Hematopoietic multipotent progenitor cell treated with erythropoietin and hydrocortisone succinate and interleukin-3 and kit ligand, for 15 days (in vitro differentiated cells): Measurements from ENCODE around the gene USP8.
"Not testable (repeated sequence)": the region's sequence is repeated elsewhere in the genome, so short reads cannot be mapped to it uniquely, and the experiment has no call there.

ENCODE experiments used
- DNase-seq: peaks from one replicate; pipeline ENCODE4 v3.0.0-alpha.2; 2015; ENCODE audit warnings: low spot score

The USP8 gene

DNA sequence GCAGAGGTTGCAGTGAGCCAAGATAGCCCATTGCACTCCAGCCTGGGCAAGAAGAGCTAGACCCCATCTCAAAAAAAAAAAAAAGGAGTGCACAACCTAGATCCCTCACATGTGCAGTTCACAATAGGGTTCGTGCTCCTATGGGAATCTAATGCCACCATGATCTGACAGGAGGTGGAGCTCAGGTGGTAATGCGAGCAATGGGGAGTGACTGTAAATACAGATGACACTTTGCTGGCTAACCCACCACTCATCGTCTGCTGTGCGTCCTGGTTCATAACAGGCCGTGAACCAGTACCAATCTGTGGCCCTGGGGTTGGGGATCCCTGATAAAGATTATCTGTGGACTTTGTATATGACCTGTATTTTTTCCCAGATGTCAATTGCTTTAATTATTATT lies 16.7 kb downstream of the USP8 start:
- DNase-seq, result no peak

DNA sequence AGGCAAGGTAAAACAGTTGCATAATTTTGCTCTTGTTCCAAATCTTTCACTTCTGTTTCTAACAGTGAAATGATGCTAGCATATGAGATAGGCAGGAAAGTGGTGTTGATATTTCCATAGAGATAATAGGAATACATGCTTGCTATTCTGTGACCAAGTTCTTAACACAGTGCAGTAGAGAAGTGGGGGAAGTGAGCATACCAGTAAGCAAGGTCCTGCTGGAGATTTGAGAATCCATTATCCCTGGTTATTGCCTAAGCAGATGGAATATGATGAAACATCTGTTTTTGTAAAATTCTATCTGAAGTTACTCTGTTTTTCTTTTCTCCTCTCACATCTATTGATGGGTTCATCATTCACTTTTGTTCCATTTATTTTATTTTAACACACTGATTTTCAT lies 28.7 kb downstream of the USP8 start:
- no peak for DNase-seq

DNA sequence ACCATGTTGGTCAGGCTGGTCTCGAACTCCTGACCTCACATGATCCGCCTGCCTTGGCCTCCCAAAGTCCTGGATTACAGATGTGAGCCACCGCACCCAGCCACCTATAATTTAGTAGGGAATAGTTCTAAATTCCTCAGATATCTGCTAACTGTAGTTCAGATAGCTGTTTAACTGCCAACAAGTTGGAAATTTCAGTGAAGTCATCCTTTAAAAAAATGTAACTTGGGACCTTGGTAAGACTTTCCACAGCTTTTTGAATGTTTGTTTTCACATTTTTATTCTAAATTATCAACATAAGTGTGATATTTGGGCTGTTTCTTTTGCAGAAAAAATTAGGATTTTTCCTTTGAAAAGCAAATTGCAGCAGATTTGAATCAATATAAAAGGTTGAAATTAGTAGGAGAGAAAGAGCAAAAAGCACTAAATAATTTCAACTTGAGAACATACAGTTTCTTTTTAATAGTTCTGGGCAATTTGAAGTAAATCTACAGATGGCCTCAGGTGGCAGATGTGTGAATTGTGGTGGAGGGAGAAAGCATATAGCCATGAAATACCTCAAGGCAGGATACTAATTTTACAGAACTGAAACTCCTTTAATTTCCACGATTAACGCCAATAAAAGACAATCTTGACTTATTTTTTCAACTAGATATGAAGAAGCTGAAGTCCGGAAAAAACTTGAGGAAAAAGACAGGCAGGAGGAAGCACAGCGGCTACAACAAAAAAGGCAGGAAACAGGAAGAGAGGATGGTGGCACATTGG lies 34.3 kb downstream of the USP8 start:
- DNase-seq, result no peak

DNA sequence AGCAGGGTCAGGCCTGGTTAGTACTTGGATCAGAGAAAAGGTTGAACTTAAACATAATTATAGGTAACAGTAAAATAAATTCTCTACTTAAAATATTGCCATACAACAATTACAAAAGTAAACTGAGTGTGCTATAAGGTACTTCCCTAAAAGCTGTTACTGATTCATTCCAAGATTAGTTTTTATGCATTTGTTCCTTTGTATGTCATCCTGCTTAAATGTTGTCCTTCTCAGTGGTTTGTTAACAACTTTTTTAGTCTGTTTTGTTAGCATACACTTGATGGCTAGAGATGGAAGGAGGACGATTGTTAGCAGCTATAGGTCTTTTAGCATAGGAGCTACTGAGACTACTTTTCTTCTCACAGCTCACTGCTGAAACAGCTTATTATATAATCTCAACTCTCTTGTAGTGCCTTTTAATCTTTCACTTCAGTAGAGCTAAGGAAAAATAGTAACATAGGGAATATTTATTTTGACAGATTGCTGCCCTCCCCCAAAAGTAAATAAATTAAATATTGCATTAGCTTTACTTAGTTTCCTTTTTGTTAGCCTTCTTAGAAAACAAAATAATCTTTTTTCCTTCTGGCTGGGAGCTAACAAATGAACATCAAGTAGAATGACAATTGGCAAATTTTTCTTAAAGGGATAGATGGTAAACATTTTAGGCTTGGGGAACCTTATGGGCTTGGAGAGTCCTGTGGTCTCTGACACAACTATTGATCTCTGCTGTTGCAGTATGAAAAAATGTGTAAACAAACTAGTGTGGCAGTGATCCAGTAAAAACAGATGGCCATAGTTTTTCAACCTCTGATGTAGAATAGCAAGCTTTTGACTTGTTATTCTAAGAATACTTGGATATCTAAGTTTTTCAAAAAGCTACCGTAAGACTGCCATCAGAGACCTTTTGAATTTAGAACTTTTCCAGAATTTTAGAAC lies 39.5 kb downstream of the USP8 start:
- DNase-seq, result no peak

- no peak for DNase-seq
Observed at GRCh38 chr15:50471072-50471471, 46.9 kb downstream of the USP8 start.

GRCh38 chr15:50476143-50476542 lies 51.9 kb downstream of the USP8 start:
- no peak for DNase-seq

GRCh38 chr15:50484781-50485180 lies 60.6 kb downstream of the USP8 start:
- DNase-seq, result no peak

DNA sequence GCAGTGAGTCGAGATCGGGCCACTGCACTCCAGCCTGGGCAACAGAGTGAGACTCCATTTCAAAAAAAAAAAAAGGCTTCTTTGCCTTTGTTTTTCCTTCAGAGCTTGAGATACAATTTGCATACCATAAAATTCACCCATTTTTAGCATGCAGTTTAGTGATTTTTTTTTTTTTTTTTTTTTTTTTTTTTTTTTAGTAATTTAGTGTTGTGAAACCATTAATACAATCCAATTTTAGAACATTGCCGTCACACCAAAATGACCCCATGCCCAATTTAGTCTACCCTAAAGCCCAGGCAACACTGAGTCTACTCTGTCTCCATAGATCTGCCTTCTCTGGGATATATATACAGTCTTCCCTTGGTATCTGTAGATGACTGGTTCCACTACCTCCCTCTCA lies 61.2 kb downstream of the USP8 start:
- no peak for DNase-seq

DNA sequence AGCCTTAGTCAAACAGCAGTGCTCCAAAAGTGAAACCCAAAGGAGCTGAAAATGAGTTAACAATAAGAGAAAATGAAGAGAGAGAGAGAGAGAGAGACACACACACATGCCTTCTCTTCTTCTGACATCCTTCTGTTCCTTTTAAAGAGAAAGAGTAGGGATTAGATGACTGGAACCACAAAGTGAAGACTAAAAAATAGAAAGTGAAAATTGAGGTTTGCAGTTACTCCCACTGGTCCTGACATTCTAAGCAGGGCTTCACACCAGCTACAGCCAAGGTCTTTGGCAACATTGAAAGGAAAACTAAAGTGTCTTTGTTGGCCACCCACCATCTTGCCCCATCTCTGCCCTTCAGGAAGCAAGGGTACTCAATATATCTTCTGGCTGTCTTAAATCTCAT lies 63.1 kb downstream of the USP8 start:
- no peak for DNase-seq

- DNase-seq, result no peak
Observed at GRCh38 chr15:50493625-50494024, 69.4 kb downstream of the USP8 start.

GRCh38 chr15:50494547-50494946 lies 70.3 kb downstream of the USP8 start:
- not testable (repeated sequence) for DNase-seq

GRCh38 chr15:50496692-50497091 lies 72.5 kb downstream of the USP8 start:
- no peak for DNase-seq

DNA sequence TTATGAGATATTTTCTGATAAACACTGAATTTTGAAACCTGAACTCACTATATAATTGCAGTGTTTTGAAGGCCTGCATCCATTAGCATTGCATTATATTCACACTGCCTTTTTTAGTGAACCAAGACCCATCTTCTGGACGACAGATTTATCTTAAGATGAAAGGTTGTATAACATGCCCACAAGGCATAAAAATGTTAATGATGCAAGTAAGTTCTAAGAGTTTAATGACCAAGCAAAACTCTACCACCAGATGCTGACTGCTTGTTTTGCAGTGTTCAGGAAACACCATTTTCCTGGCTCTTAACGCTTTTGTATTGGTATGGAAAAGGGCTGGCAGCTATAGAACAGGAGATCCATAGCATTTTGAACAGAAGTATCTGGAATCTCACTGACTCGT lies 76.1 kb downstream of the USP8 start:
- no peak for DNase-seq

GRCh38 chr15:50501815-50502214 lies 77.6 kb downstream of the USP8 start:
- no peak for DNase-seq

- no peak for DNase-seq
Observed at GRCh38 chr15:50503144-50503543, 78.9 kb downstream of the USP8 start.

DNA sequence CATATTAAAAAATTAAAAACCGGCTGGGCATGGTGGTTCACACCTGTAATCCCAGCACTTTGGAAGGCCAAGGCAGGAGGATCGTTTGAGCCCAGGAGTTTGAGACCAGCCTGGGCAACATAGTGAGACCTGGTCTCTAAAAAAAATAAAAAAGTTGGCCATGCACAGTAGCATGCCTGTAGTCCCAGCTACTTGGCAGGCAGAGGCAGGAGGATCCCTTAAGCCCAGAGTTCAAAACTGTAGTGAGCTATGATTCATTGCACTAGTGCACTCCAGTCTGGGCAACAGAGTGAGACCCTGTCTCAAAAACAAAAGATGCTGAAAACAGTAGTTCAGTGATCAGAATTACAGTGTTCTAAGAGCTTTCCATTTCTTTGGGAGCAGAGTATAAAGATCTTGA lies 81.5 kb downstream of the USP8 start:
- not testable (repeated sequence) for DNase-seq

DNA sequence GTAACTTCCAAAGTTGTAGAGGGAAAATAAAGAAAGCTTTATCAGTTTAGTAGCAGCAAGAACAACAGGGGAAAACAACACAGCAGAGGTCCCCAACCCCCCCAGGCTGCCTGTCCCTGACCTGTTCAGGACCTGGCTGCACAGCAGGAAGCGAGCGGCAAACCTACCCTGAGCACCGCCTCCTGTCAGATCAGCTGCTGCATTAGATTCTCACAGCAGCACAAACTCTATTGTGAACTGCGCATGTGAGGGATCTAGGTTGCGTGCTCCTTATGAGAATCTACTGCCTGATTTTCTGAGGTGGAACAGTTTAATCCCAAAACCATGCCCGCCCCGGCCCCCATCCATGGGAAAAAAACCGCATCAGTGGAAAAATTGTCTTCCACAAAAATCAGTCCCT lies 81.9 kb downstream of the USP8 start:
- DNase-seq, result no peak

GRCh38 chr15:50513001-50513400 lies 88.8 kb downstream of the USP8 start:
- no peak for DNase-seq

DNA sequence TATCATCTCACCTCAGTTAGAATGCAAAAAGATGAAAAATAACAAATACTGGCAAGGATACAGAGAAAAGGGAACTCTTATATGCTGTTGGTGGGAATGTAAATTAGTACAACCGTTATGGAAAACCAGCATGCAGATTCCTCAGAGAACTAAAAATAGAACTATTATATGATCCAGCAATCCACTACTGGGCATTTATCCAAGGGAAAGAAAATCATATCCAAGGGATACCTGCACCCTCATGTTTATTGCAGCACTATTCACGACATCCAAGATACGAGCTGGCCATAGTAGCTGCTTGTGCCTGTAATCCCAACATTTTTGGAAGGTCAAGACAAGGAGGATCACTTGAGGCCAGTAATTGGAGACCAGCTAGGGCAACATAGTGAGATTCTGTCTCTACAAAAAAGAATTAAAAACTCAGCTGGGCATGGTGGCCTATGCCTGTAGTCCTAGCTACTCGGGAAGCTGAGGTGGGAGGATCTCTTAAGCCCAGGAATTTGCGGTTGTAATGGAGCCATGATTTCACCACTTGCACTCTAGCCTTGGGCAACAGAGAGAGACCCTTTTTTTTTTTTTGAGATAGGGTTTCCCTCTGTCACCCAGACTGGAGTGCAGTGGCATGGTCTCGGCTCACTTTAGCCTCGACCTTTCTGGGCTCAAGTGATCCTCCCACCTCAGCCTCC lies 95.7 kb downstream of the USP8 start:
- DNase-seq, result no peak

DNA sequence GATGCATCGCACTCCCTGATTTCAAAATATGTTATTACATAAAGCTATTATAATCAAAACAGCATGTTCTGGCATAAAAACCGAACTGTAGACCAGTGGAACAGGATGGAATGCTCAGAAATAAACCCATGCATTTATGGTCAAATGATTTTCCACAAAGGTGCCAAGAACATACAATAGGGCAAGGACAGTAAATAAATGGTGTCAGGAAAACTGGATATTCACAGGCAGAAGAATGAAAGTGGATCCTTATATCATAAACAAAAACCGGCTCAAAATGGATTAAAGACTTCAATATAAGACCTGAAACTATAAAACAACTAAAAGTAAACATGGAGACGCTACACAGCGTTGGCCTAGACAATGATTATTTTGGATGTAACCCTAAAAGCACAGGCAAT lies 99.6 kb downstream of the USP8 start:
- DNase-seq, result no peak

- DNase-seq, result no peak
Observed at GRCh38 chr15:50531163-50531562, 107.0 kb downstream of the USP8 start.

GRCh38 chr15:50531766-50532165 lies 107.6 kb downstream of the USP8 start:
- DNase-seq, result no peak

DNA sequence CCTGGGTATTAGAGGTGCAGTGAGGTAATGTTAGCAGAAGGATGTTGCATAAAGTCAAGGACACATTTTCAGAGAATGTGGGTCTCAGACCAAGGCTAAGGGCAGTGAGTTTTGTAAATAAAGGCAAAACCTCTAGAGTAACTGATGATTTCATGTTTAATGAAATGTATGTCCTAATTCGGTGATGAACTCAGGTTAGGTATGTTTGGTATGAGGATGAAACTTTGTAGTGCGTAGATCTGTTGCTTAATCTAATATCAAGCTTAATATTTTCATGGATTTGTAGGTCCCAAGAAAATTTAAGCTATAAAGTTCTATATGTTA lies 118.6 kb downstream of the USP8 start:
- DNase-seq, result no peak
